SK-N-SH treated with all-trans-retinoic acid at 6 μM for 48 hours (cell line): ENCODE measurements around the gene DLL1.

Source experiments
- ATAC-seq: fragments of 200-7000 bp; cut with Tn5 transposase; 3 replicates; pipeline ENCODE4 v1.9.1; 2020; ENCODE audit warnings: mild to moderate bottlenecking, moderate library complexity
- BACH2 ChIP-seq: fragments of 250-450 bp; sonication (Bioruptor Pico); IDR thresholded peaks from 2 replicates; pipeline ENCODE4 v1.9.0; 2021; ENCODE audit warnings: mild to moderate bottlenecking, borderline replicate concordance
- CREB5 ChIP-seq: fragments of 250-450 bp; sonication (Bioruptor Pico); IDR thresholded peaks from 2 replicates; pipeline ENCODE4 v1.5.1; 2020; ENCODE audit warnings: low read depth, mild to moderate bottlenecking, moderate library complexity
- CSDC2 ChIP-seq: fragments of 250-450 bp; sonication (Bioruptor Pico); IDR thresholded peaks from 2 replicates; pipeline ENCODE4 v1.5.0; 2020; ENCODE audit warnings: mild to moderate bottlenecking, moderate library complexity
- CSRNP3 ChIP-seq: fragments of 250-450 bp; sonication (Bioruptor Pico); IDR thresholded peaks from 2 replicates; pipeline ENCODE4 v1.5.1; 2021; ENCODE audit warnings: mild to moderate bottlenecking, moderate library complexity
- ESRRG ChIP-seq: fragments of 250-450 bp; sonication (Bioruptor Pico); IDR thresholded peaks from 2 replicates; pipeline ENCODE4 v1.6.1; 2021; ENCODE audit warnings: mild to moderate bottlenecking
- GLIS3 ChIP-seq: fragments of 250-450 bp; sonication (Bioruptor Pico); IDR thresholded peaks from 2 replicates; pipeline ENCODE4 v1.5.0; 2020; ENCODE audit warnings: mild to moderate bottlenecking, moderate library complexity
- ISL1 ChIP-seq: fragments of 250-450 bp; sonication (Bioruptor Pico); IDR thresholded peaks from 2 replicates; pipeline ENCODE4 v2.1.2; 2022; ENCODE audit warnings: mild to moderate bottlenecking, moderate library complexity
- OSR1 ChIP-seq: fragments of 250-450 bp; sonication (Bioruptor Pico); IDR thresholded peaks from 2 replicates; pipeline ENCODE4 v1.8.0; 2022; ENCODE audit warnings: moderate library complexity, mild to moderate bottlenecking, inconsistent platforms
- PATZ1 ChIP-seq: fragments of 250-450 bp; sonication (Bioruptor Pico); IDR thresholded peaks from 2 replicates; pipeline ENCODE4 v1.8.0; 2020; ENCODE audit warnings: mild to moderate bottlenecking, moderate library complexity, borderline replicate concordance
- POU6F1 ChIP-seq: fragments of 250-450 bp; sonication (Bioruptor Pico); IDR thresholded peaks from 2 replicates; pipeline ENCODE4 v1.8.0; 2021; ENCODE audit warnings: low read depth, mild to moderate bottlenecking, moderate library complexity, borderline replicate concordance
- PPARA ChIP-seq: fragments of 250-450 bp; sonication (Bioruptor Pico); IDR thresholded peaks from 2 replicates; pipeline ENCODE4 v1.5.0; 2020; ENCODE audit warnings: mild to moderate bottlenecking, borderline replicate concordance
- RARB ChIP-seq: fragments of 250-450 bp; sonication (Bioruptor Pico); IDR thresholded peaks from 2 replicates; pipeline ENCODE4 v1.8.0; 2021; ENCODE audit warnings: mild to moderate bottlenecking, moderate library complexity
- SNAI2 ChIP-seq: fragments of 250-450 bp; sonication (Bioruptor Pico); IDR thresholded peaks from 2 replicates; pipeline ENCODE4 v1.5.0; 2020; ENCODE audit warnings: mild to moderate bottlenecking, moderate library complexity
- TCF4 ChIP-seq: fragments of 250-450 bp; sonication (Bioruptor Pico); IDR thresholded peaks from 2 replicates; pipeline ENCODE4 v1.8.0; 2021; ENCODE audit warnings: mild to moderate bottlenecking, moderate library complexity, borderline replicate concordance
- TOX ChIP-seq: fragments of 250-450 bp; sonication (Bioruptor Pico); IDR thresholded peaks from 2 replicates; pipeline ENCODE4 v1.8.0; 2021; ENCODE audit warnings: mild to moderate bottlenecking, moderate library complexity, borderline replicate concordance
- TSHZ2 ChIP-seq: fragments of 250-450 bp; sonication (Bioruptor Pico); IDR thresholded peaks from 2 replicates; pipeline ENCODE4 v1.5.0; 2020; ENCODE audit warnings: mild to moderate bottlenecking, moderate library complexity
- ZC3H10 ChIP-seq: fragments of 250-450 bp; sonication (Bioruptor Pico); IDR thresholded peaks from 2 replicates; pipeline ENCODE4 v1.5.1; 2021; ENCODE audit warnings: mild to moderate bottlenecking, moderate library complexity
- ZFP3 ChIP-seq: fragments of 250-450 bp; sonication (Bioruptor Pico); IDR thresholded peaks from 2 replicates; pipeline ENCODE4 v1.5.0; 2020; ENCODE audit warnings: mild to moderate bottlenecking, moderate library complexity
- ZFP30 ChIP-seq: fragments of 450-650 bp; formaldehyde crosslinking; IDR thresholded peaks from 2 replicates; pipeline ENCODE4 v1.5.0; 2022; ENCODE audit warnings: mild to moderate bottlenecking, moderate library complexity
- ZNF565 ChIP-seq: fragments of 450-650 bp; formaldehyde crosslinking; conservative IDR thresholded peaks from 2 replicates; pipeline ENCODE4 v1.5.0; 2020; ENCODE audit warnings: low read depth, mild to moderate bottlenecking, moderate library complexity
- ZNF70 ChIP-seq: fragments of 450-650 bp; formaldehyde crosslinking; IDR thresholded peaks from 2 replicates; pipeline ENCODE4 v1.5.0; 2020; ENCODE audit warnings: mild to moderate bottlenecking, moderate library complexity
- ZNF8 ChIP-seq: fragments of 450-650 bp; formaldehyde crosslinking; IDR thresholded peaks from 2 replicates; pipeline ENCODE4 v1.5.0; 2020; ENCODE audit warnings: mild to moderate bottlenecking, moderate library complexity

DLL1 gene

GRCh38 chr6:170235391-170236125 is 55.3 kb downstream of the DLL1 start:
- TF ChIP-seq SNAI2 (CRISPR knock-in tag) (no peak), ZNF565 (no peak), GLIS3 (no peak), CREB5 (CRISPR knock-in tag) (no peak), ZNF8 (CRISPR knock-in tag) (no peak), ISL1 (CRISPR knock-in tag) (no peak), OSR1 (no peak), CSRNP3 (CRISPR knock-in tag) (no peak), PPARA (CRISPR knock-in tag) (no peak), ZFP30 (no peak), ZFP3 (CRISPR knock-in tag) (no peak), PATZ1 (CRISPR knock-in tag) (no peak), ZC3H10 (no peak), POU6F1 (CRISPR knock-in tag) (no peak), CSDC2 (CRISPR knock-in tag) (no peak), ZNF70 (CRISPR knock-in tag) (no peak), TSHZ2 (CRISPR knock-in tag) (no peak), TCF4 (CRISPR knock-in tag) (no peak), TOX (no peak), RARB (no peak)

GRCh38 chr6:170234419-170234818 is 56.5 kb downstream of the DLL1 start:
- ATAC-seq = no peak
- TF ChIP-seq CREB5 (CRISPR knock-in tag) (no peak), POU6F1 (CRISPR knock-in tag) (no peak), ESRRG (CRISPR knock-in tag) (no peak), ISL1 (CRISPR knock-in tag) (no peak), BACH2 (CRISPR knock-in tag) (no peak), ZFP30 (no peak), PPARA (CRISPR knock-in tag) (no peak), TOX (no peak), ZNF70 (CRISPR knock-in tag) (no peak), PATZ1 (CRISPR knock-in tag) (no peak), ZNF8 (CRISPR knock-in tag) (no peak), TCF4 (CRISPR knock-in tag) (no peak)

More at GRCh38 chr6:170235391-170236125, 55.3 kb downstream of the DLL1 start:
- ATAC-seq = no peak
